ENCODE data around the gene GSTA1.
"Not testable (repeated sequence)": the region's sequence is repeated elsewhere in the genome, so short reads cannot be mapped to it uniquely, and the experiment has no call there.

Gene GSTA1

DNA sequence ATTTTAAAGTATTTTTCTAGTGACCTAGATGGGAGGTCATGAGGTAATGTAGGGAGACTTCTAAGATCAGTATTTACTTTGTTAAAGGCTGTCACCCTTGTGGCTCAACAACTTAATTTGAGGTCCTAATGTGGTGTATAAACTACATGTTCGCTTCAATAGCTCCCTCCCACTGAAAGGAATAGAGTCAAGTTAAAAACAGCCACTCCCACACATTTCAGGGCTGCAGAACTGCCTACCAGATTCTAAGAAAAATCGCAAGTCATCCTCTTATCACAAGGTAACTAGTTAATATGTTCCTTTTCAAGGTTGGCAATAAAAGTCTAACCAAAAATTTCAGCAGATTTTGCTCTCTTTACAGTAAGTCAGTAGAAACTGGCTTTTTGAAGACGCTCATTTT lies 15.1 kb downstream of the GSTA1 start:
- H3K27me3 ChIP-seq (ENCODE audit: low read depth): no peaks in the 10 kb centered on the region
- H3K4me3 ChIP-seq: no peak overlapping the region
- no peak for DNase-seq (ENCODE audit: low spot score in 2 of 2)
- no peaks in the 10 kb centered on the region for H3K9me3 ChIP-seq
- H3K4me1 ChIP-seq: no peaks in the 10 kb centered on the region
- in situ Hi-C loops (cut with MboI; ENCODE audit: low sequenced_read_pairs): no loop called here
- H3K36me3 ChIP-seq (replicated peaks): no peaks in the 10 kb centered on the region

DNA sequence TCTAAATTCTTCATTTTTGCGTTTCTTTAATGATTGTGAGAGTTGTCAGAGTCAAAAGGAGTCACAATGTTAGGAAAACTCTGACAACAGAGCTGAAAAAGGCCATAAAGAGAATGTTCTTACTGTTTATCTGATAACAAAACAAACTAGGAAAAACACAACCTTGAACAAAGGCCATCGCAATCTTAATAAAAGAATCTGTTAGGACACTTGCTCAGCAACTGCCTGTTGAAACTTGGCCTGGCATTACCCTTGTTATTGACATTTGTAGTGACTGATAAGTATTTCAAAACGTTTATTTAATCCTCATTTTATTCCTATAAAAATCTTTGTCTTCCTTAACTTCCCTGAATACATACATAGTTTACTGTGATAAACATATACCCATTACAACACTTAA lies 15.7 kb downstream of the GSTA1 start:
- in situ Hi-C loops (cut with MboI; ENCODE audit: low sequenced_read_pairs): no loop called here
- no peaks in the 10 kb centered on the region for H3K4me1 ChIP-seq
- DNase-seq (ENCODE audit: low spot score in 2 of 2): no peak
- H3K27me3 ChIP-seq (ENCODE audit: low read depth): no peaks in the 10 kb centered on the region
- no peaks in the 10 kb centered on the region for H3K9me3 ChIP-seq
- no peak overlapping the region for H3K4me3 ChIP-seq
- H3K36me3 ChIP-seq (replicated peaks): no peaks in the 10 kb centered on the region

DNA sequence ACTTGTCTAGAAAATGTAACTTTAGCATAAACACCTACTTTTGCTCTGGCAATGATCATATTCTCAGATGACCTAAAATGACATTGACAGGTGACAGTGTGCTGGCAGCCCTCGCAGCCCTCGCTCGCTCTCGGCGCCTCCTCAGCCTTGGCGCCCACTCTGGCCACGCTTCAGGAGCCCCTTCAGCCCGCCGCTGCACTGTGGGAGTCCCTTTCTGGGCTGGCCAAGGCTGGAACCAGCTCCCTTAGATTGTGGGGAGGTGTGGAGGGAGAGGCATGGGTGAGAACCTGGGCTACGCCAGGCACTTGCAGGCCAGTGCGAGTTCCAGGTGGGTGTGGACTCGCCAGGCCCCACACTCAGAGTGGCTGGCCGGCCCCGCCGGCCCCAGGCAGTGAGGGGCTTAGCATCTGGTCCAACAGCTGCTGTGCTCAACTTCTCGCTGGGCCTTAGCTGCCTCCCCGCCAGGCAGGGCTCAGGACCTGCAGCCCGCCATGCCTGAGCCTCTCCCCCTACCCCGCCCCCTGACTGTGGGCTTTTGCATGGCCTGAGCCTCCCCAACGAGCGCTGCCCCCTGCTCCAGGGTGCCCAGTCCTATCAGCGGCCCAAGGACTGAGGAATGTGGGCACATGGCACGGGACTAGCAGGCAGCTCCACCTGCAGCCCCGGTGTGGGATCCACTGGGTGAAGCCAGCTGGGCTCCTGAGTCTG lies 17.2 kb downstream of the GSTA1 start:
- Histone ChIP-seq H3K27me3 (ENCODE audit: low read depth) (no peaks in the 10 kb centered on the region), H3K9me3 (no peaks in the 10 kb centered on the region), H3K36me3 (replicated peaks) (no peaks in the 10 kb centered on the region), H3K4me1 (no peaks in the 10 kb centered on the region), H3K4me3 (no peak overlapping the region)
- no peak for DNase-seq (ENCODE audit: low spot score in 2 of 2)
- in situ Hi-C loops (cut with MboI; ENCODE audit: low sequenced_read_pairs): no loop called here

DNA sequence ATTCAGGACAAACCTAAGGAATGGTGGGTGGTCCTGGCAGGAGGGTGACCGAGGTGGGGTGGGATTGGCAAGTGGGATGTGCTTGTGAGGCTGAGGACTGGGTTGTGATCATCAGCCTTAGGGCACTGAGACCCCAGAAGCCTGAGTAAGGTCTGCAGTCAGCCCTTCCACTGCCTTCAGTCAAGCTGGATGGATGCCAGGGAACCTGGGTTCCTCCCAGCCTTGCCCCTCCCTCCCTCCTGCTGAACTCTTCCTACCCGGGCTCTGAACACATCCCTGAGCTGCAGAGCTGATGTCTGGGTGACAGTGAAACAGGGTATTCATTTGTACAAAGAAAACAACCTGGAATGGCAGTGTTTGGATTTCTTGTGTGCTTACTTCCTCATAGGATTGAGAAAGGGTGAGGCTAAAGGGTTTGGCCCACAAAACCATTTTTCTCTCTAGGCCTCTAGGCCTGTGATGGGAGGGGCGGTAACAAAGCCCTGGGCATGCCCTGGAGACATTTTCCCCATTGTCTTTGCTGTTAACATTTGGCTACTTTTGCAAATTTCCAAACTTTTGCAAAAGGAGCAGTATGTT lies 20.8 kb downstream of the GSTA1 start:
- H3K9me3 ChIP-seq; H3K36me3 ChIP-seq (replicated peaks); in situ Hi-C loops (cut with MboI; ENCODE audit: low sequenced_read_pairs); DNase-seq (ENCODE audit: low spot score in 2 of 2); H3K4me1 ChIP-seq; H3K27me3 ChIP-seq (ENCODE audit: low read depth); H3K4me3 ChIP-seq: not testable (repeated sequence)

DNA sequence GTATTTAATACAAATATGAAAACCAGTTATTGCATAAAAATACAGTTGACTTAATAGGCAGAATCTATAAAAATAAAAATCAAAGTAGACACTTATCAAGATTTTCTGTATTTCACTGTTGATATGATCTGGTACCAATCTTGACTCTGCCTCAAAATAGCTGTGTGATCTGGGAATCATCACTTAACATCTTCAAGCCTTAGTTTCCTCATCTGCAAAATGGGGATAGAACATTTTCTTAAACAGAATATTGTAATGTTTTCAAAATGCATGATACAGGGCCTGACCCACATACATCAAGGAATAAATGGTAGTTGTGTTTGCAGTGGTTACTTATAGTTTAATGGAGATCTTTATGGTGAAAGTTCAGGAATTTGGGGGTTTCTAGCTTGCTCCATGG lies 21.4 kb downstream of the GSTA1 start:
- H3K27me3 ChIP-seq (ENCODE audit: low read depth); H3K4me3 ChIP-seq; H3K9me3 ChIP-seq; H3K36me3 ChIP-seq (replicated peaks); DNase-seq (ENCODE audit: low spot score in 2 of 2); H3K4me1 ChIP-seq; in situ Hi-C loops (cut with MboI; ENCODE audit: low sequenced_read_pairs): not testable (repeated sequence)

DNA sequence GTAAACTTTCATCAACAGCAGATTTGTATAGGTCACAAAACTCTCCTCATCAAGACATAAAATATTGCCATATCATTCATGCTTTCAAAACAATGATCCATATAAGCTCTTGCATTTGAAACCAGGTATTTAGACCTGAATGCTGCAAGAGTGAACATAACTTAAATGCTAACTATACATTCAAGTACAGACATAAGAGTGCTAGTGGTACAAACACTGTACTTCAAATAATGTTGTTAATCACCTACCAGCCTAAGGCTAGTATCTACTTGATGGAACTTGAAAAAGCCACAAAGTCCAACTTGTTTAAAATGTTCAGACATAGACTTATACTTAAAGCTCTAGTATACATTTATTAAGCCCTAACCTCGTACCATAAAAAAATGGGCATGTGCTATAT lies 24.4 kb downstream of the GSTA1 start:
- Histone ChIP-seq H3K4me1 (no peaks in the 10 kb centered on the region), H3K27me3 (ENCODE audit: low read depth) (no peaks in the 10 kb centered on the region; the same call in 1 of the 2 replicates), H3K36me3 (replicated peaks) (no peaks in the 10 kb centered on the region), H3K4me3 (no peak overlapping the region), H3K9me3 (no peaks in the 10 kb centered on the region)
- no peak for DNase-seq (ENCODE audit: low spot score in 2 of 2)
- in situ Hi-C loops (cut with MboI; ENCODE audit: low sequenced_read_pairs): no loop called here

DNA sequence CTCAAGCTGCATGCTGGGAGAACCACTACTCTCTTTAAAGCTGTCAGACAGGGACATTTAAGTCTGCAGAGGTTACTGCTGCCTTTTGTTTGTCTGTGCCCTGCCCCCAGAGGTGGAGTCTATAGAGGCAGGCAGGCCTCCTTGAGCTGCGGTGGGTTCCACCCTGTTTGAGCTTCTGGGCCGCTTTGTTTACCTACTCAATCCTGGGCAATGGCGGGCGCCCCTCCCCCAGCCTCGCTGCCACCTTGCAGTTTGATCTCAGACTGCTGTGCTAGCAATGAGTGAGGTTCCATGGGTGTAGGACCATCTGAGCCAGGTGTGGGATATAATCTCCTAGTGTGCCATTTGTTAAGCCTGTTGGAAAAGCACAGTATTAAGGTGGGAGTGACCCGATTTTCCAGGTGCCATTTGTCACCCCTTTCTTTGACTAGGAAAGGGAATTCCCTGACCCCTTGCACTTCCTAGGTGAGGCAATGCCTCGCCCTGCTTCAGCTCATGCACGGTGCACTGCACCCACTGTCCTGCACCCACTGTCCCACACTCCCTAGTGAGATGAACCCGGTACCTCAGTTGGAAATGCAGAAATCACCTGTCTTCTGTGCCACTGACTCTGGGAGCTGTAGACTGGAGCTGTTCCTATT lies 26.8 kb downstream of the GSTA1 start:
- DNase-seq (ENCODE audit: low spot score in 2 of 2): peak in 1 of 2 experiments; percentile 14
- H3K4me3 ChIP-seq; H3K36me3 ChIP-seq (replicated peaks); H3K9me3 ChIP-seq; in situ Hi-C loops (cut with MboI; ENCODE audit: low sequenced_read_pairs); H3K4me1 ChIP-seq; H3K27me3 ChIP-seq (ENCODE audit: low read depth): not testable (repeated sequence)

DNA sequence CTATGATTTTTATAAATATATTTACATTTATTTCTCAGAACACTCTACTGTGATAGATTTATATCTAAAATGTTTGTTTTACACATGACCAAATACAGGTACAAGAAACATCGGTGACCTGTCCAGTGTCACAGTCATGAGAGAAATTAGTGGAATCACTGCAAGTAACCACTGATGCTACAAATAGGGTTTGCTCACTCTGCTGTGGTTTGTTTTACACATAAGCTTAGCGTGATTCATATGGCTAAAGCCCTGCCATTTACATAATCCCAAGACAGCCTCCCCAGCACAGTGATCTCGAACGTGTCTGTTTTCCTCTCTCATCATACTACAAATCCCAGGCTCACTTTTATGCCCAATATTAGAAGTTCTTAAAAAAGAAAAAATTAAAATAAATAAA lies 34.2 kb downstream of the GSTA1 start:
- H3K4me1 ChIP-seq; H3K27me3 ChIP-seq (ENCODE audit: low read depth); H3K4me3 ChIP-seq; H3K36me3 ChIP-seq (replicated peaks); in situ Hi-C loops (cut with MboI; ENCODE audit: low sequenced_read_pairs); H3K9me3 ChIP-seq: not testable (repeated sequence)
- DNase-seq (ENCODE audit: low spot score in 2 of 2): peak in 1 of 2 experiments; percentile 32

DNA sequence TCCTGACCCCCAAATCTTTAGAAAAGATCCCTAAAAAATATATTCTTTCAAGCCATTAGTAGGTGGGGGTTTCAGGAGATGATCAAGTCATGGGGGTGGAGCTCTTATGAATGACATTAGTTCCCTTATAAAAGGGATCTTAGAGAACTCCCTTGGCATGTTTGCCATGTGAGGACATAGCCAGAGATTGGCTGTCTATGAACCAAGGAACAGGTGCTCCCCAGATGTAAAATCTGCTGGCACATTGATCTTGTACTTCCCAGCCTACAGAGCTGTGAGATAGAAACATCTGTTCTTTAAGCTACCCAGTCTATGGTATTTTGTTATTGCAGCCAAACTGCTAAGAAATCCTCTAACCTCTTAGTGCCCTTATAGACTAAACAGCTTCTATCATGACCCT lies 36.0 kb downstream of the GSTA1 start:
- in situ Hi-C loops (cut with MboI; ENCODE audit: low sequenced_read_pairs); H3K9me3 ChIP-seq; H3K36me3 ChIP-seq (replicated peaks); H3K4me1 ChIP-seq; H3K4me3 ChIP-seq; H3K27me3 ChIP-seq (ENCODE audit: low read depth); DNase-seq (ENCODE audit: low spot score in 2 of 2): not testable (repeated sequence)

DNA sequence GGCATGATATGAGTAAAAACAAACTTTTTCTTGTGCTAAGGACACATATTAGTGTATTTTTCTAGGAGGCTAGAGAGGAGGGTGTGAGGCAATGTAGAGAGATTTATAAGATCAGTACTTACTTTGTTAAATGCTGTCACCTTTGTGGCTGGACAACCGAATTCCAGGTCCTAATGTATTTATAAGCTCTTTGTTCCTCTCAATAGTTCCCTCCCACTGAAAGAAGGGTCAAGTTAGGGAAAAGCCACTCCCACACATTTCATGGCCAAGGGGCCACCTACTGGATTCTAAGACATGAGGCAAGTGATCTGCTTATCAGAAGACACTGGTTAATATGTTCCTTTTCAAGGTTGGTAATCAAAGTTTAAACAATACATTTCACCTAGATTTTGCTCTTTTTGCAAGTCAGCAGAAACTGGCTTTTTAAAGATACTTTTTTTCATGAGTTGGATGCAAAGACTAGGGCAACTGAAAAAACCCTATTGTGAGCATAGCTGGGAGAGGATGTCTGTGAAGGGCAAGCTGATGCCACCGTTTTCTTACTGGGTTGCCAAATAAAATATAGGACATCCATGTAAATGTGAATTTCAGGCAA lies 40.2 kb downstream of the GSTA1 start, which contains the start of gene GSTA2:
GSTA2 (minus strand) TSS at position 154 of the 595 bp plus-strand sequence. CDS start 5,528 bp downstream, outside the sequence.
- H3K9me3 ChIP-seq; H3K36me3 ChIP-seq (replicated peaks); H3K4me3 ChIP-seq; H3K27me3 ChIP-seq (ENCODE audit: low read depth); H3K4me1 ChIP-seq; in situ Hi-C loops (cut with MboI; ENCODE audit: low sequenced_read_pairs): not testable (repeated sequence)
- peak; percentile 22 to 34 for DNase-seq (ENCODE audit: low spot score in 2 of 2)

DNA sequence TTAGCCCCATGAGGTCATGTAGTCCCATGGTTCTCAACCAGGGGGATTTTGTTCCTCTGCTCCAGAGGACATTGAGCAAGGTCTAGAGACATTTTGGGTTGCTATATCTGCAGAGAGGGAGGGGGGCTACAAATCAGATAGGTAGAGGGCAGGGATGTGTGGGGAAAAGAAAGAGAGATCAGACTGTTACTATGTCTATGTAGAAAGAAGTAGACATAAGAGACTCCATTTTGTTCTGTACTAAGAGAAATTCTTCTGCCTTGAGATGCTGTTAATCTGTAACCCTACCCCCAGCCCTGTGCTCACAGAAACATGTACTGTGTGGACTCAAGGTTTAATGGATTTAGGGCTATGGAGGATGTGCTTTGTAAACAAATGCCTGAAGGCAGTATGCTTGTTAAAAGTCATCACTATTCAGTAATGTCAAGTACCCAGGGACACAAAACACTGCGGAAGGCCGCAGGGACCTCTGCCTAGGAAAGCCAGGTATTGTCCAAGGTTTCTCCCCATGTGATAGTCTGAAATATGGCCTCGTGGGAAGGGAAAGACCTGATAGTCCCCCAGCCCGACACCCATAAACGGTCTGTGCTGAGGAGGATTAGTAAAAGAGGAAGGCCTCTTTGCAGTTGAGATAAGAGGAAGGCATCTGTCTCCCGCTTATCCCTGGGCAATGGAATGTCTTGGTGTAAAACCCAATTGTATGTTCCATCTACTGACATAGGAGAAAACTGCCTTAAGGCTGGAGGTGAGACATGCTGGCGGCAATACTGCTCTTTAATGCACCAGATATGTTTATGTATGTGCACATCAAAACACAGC lies 41.7 kb downstream of the GSTA1 start:
- H3K36me3 ChIP-seq (replicated peaks); in situ Hi-C loops (cut with MboI; ENCODE audit: low sequenced_read_pairs); H3K9me3 ChIP-seq; H3K27me3 ChIP-seq (ENCODE audit: low read depth); H3K4me3 ChIP-seq; DNase-seq (ENCODE audit: low spot score in 2 of 2); H3K4me1 ChIP-seq: not testable (repeated sequence)

DNA sequence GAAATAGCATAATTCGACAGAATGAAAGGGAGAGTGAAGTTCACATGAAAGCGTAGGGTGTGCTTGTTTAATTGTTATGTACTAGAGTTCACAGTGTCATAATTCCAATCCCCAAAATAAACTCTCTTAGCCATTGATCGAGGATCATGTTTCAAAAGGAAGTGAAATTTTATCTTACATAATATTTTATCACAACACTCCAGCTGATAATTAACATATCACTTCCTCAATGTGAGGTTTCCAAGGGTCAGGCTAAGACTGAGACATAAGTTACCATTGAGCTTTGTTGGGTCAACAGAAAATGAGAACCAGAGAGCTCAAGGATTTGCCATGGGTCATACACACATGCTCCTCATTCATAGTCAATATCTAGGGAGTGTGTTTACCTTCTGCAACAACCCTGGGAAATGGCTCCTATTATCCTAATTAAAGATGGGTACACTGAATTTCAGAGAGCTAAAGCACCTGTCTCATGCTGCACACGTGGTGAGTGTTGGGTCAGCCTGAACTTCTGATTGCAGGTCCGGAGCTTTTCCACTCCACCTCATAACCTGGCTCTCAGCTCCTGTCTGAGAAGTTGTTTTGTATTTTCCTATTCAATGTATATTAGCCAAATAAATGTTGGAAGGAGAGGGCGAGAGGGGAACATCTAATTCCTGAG lies 43.4 kb downstream of the GSTA1 start:
- no peak overlapping the region for H3K4me3 ChIP-seq
- H3K27me3 ChIP-seq (ENCODE audit: low read depth): no peaks in the 10 kb centered on the region
- H3K4me1 ChIP-seq: no peaks in the 10 kb centered on the region
- no peaks in the 10 kb centered on the region for H3K9me3 ChIP-seq
- in situ Hi-C loops (cut with MboI; ENCODE audit: low sequenced_read_pairs): no loop called here
- DNase-seq (ENCODE audit: low spot score in 2 of 2): no peak
- H3K36me3 ChIP-seq (replicated peaks): no peaks in the 10 kb centered on the region

DNA sequence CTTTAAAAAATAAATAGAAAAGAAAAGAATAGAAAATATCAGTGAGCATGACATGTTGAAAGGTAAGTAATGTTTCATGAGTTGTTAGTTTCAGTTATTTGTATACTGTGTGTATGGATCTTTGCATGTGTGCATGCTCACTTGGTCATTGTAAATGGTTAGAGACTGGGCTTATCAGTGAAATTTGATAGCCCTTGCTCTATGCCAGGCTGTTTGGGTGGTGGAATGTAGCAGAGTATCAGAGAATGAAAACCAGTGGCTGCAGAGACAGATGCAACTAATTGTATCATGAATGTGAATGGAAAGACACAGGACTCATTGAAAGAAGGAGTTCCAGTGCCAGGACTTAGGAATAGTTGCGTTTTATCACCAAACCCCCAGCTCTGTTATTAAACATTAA lies 44.5 kb downstream of the GSTA1 start:
- no peak for DNase-seq (ENCODE audit: low spot score in 2 of 2)
- Histone ChIP-seq H3K4me3 (no peak overlapping the region), H3K9me3 (no peaks in the 10 kb centered on the region), H3K4me1 (no peaks in the 10 kb centered on the region), H3K27me3 (ENCODE audit: low read depth) (no peaks in the 10 kb centered on the region), H3K36me3 (replicated peaks) (no peaks in the 10 kb centered on the region)
- in situ Hi-C loops (cut with MboI; ENCODE audit: low sequenced_read_pairs): no loop called here
